Subcutaneous abdominal adipose tissue (tissue), 5 donors: ENCODE results near the gene HSPB1.

ENCODE experiments used
- H3K27ac ChIP-seq: one replicate; pipeline ENCODE4 v1.7.0; 2013; ENCODE audit warnings: low read depth, mild to moderate bottlenecking, inconsistent platforms, low read length, moderate library complexity
- H3K27me3 ChIP-seq, 5 donors: one replicate each; pipeline ENCODE4 v1.7.0; 2013; ENCODE audit warnings: low read length in 5 of 5, inconsistent platforms in 1 of 5; ENCODE audit not compliant: control insufficient read depth in 5 of 5, insufficient read depth in 4 of 5
- H3K36me3 ChIP-seq, 5 donors: one replicate each; pipeline ENCODE4 v1.7.0; 2013; ENCODE audit warnings: low read length in 5 of 5; ENCODE audit not compliant: control insufficient read depth in 5 of 5, insufficient read depth in 5 of 5
- H3K4me1 ChIP-seq, 5 donors: one replicate each; pipeline ENCODE4 v1.7.0; 2013; ENCODE audit warnings: low read length in 5 of 5, mild to moderate bottlenecking in 3 of 5, moderate library complexity in 1 of 5; ENCODE audit not compliant: control insufficient read depth in 5 of 5, insufficient read depth in 5 of 5
- H3K4me3 ChIP-seq, 5 donors: one replicate each; pipeline ENCODE4 v1.7.0; 2013; ENCODE audit warnings: low read length in 5 of 5, low read depth in 1 of 5
- H3K9ac ChIP-seq, 5 donors: one replicate each; pipeline ENCODE4 v1.7.0; 2013; ENCODE audit warnings: low read length in 5 of 5, mild to moderate bottlenecking in 4 of 5, moderate library complexity in 3 of 5
- H3K9me3 ChIP-seq, 5 donors: one replicate each; pipeline ENCODE4 v1.7.0; 2013; ENCODE audit warnings: low read length in 5 of 5; ENCODE audit not compliant: control insufficient read depth in 5 of 5
- donor health status: healthy.
- donor health status: healthy.
- donor health status: healthy.
- donor health status: healthy.
- donor health status: healthy.

Gene HSPB1

DNA sequence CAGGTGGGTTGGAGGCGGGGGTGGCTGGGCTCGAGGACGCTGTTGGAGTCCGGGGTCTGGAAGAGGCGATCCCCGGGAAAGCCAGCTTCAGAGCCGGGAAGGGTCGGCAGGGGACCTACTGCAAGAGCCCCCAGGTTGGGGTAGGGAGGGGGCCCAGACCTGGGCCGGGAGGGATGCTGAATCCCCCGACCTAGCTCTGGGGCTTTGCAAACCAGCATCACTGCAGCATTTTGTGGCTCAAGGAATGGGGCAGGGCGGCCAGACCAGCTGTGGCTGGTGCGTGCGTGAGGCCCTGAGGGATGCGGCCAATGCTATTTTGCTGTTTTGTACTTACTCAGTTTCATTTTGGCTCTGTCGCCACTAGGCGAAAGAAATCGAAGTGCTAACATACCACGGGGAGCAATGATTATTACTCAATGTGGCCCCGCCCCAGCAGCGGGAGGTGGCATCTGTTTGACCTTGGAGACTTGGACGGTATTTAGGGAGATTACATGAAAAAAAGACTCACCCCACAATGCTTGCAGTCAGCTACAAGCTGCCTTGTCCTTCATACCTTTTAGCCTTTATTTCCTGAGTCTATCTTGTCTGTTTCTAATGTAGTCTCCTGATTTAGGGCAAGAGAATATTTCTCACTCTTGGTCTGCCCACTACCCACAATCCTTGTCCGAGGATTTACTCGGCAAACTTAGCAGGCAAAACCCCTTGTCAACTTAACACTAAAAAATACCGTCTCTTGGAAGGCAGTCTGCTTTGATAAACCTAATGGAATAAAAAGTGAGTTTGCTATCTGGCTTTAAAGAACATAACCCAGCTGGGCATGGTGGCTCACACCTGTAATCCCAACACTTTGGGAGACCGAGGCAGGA, 16.2 kb downstream of the HSPB1 start:
- peak overlapping the region; percentile 91 for H3K27ac ChIP-seq
- no peaks in the 10 kb centered on the region for H3K27me3 ChIP-seq
- H3K4me1 ChIP-seq, result peaks cover 2 to 57% (median 50%) of the 10 kb centered on the region in 5 donors
- H3K9me3 ChIP-seq, result no peaks in the 10 kb centered on the region
- H3K9ac ChIP-seq, result peak overlapping the region; percentile 17 to 85 (median 80)
- H3K36me3 ChIP-seq, result peaks cover 0 to 14% (median 6%) of the 10 kb centered on the region in 5 donors
- H3K4me3 ChIP-seq, result peak overlapping the region; percentile 38 to 83 (median 75)

DNA sequence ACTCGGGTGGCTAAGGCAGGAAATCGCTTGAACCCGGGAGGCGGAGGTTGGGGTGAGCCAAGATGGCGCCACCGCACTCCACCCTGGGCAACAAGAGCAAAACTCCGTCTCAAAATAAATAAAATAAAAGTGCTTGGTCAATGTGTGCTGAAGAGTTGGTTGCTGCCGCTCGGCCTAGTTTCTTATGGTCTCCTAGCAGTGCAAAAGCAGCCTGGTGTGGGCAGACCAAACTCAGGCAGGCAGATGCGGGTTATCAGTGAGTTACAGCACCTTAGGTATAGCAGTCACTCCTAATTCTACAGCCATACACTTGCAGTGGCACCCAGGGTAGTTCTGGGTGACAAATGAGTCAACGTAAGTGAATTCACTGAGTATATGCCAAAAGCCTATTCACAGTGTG, 22.6 kb downstream of the HSPB1 start:
- Histone ChIP-seq H3K27ac (peak overlapping the region; percentile 86), H3K36me3 (peaks cover 12 to 64% (median 40%) of the 10 kb centered on the region in 5 donors), H3K9me3 (no peaks in the 10 kb centered on the region), H3K9ac (peak overlapping the region in 1 of 5 donors; percentile 5), H3K4me1 (peaks cover 0 to 58% (median 46%) of the 10 kb centered on the region in 5 donors), H3K27me3 (no peaks in the 10 kb centered on the region), H3K4me3 (no peak overlapping the region)

- H3K27ac ChIP-seq, result peak overlapping the region; percentile 86
- no peak overlapping the region for H3K4me3 ChIP-seq
- peaks cover 12 to 70% (median 44%) of the 10 kb centered on the region in 5 donors for H3K36me3 ChIP-seq
- H3K9ac ChIP-seq, result peak overlapping the region in 1 of 5 donors; percentile 22
- H3K4me1 ChIP-seq, result peaks cover 0 to 63% (median 47%) of the 10 kb centered on the region in 5 donors
- no peaks in the 10 kb centered on the region for H3K9me3 ChIP-seq
- H3K27me3 ChIP-seq, result no peaks in the 10 kb centered on the region
Observed at GRCh38 chr7:76325811-76326210, 23.3 kb downstream of the HSPB1 start.

DNA sequence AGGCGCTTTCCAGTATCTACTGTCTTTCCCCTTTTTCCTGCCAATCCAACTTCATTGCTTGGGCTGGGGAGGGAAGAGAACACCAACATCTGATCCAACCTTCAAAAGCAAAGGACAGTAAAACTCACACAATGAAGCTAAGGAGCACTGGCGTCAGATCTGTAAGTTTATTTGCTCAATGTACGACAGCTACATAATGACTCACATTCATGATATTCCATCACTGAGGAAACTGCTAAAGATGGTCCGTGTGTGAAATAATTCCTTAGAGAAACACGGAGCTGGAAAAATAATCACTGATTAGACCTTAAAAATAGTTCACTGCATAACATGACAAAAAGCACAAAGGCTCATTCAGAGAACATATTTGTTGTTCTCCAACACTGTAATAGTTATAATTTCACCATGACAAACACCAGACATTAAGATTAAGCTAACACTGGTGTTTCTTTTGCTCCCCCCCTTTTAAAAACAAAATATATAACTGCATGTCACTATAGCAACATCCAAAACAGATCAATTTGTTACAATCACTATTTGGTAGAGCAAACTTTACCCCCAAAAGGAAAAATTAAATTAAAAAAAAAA, 24.3 kb downstream of the HSPB1 start:
- H3K36me3 ChIP-seq, result peaks cover 12 to 71% (median 44%) of the 10 kb centered on the region in 5 donors
- H3K27ac ChIP-seq, result peak overlapping the region; percentile 86
- peaks cover 0 to 72% (median 53%) of the 10 kb centered on the region in 5 donors for H3K4me1 ChIP-seq
- H3K27me3 ChIP-seq, result no peaks in the 10 kb centered on the region
- peak overlapping the region in 1 of 5 donors; percentile 49 for H3K9ac ChIP-seq
- H3K4me3 ChIP-seq, result no peak overlapping the region
- no peaks in the 10 kb centered on the region for H3K9me3 ChIP-seq

GRCh38 chr7:76327610-76328009, 25.1 kb downstream of the HSPB1 start:
- Histone ChIP-seq H3K4me1 (peaks cover 0 to 72% (median 55%) of the 10 kb centered on the region in 5 donors), H3K27me3 (no peaks in the 10 kb centered on the region), H3K4me3 (no peak overlapping the region), H3K27ac (peak overlapping the region; percentile 86), H3K9me3 (no peaks in the 10 kb centered on the region), H3K9ac (no peak overlapping the region), H3K36me3 (peaks cover 12 to 70% (median 46%) of the 10 kb centered on the region in 5 donors)

- H3K36me3 ChIP-seq, result peaks cover 12 to 70% (median 44%) of the 10 kb centered on the region in 5 donors
- no peaks in the 10 kb centered on the region for H3K27me3 ChIP-seq
- no peak overlapping the region for H3K9ac ChIP-seq
- H3K27ac ChIP-seq, result peak overlapping the region; percentile 86
- H3K9me3 ChIP-seq, result no peaks in the 10 kb centered on the region
- H3K4me1 ChIP-seq, result peaks cover 5 to 72% (median 56%) of the 10 kb centered on the region in 5 donors
- H3K4me3 ChIP-seq, result no peak overlapping the region
Observed at GRCh38 chr7:76328389-76328788, 25.9 kb downstream of the HSPB1 start.

DNA sequence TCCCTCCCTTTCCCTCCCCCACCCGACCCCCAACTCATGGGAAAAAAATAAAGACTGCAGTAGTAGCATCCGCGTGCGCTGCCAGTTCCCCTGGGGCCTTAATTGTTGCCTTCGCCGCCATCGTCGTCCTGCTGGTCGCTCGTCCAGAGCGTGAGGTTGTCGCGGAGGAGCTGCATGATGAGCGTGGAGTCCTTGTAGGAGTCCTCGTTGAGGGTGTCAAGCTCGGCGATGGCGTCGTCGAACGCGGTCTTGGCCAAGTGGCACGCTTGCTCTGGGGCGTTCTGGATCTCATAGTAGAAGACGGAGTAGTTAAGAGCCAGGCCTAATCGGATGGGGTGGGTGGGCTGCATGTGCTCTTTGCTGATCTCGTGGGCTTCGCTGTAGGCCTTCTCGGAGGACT, 27.0 kb downstream of the HSPB1 start:
- no peak overlapping the region for H3K9ac ChIP-seq
- peaks cover 13 to 74% (median 61%) of the 10 kb centered on the region in 5 donors for H3K4me1 ChIP-seq
- no peaks in the 10 kb centered on the region for H3K9me3 ChIP-seq
- H3K27ac ChIP-seq, result peak overlapping the region; percentile 86
- H3K36me3 ChIP-seq, result peaks cover 12 to 61% (median 44%) of the 10 kb centered on the region in 5 donors
- H3K4me3 ChIP-seq, result no peak overlapping the region
- H3K27me3 ChIP-seq, result no peaks in the 10 kb centered on the region

DNA sequence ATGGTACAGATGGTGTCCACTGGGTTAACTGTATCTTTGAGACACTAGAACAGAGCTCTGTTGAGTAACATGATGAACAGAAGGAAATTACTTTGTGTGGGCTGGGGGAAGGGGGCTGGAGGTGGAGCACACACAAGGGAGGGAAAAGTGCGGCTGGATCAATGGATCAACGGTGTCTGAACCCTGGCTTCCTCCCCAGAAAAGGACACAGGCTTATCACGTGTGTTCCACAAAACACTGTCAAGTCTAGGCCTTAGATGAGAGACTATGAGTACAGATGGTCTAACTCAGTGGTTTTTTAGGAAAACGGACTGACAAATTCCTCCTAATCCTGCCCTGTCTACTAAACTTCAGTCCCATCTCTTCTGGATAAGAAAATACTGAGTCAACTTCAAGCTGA, 27.8 kb downstream of the HSPB1 start:
- Histone ChIP-seq H3K4me3 (no peak overlapping the region), H3K36me3 (peaks cover 10 to 55% (median 41%) of the 10 kb centered on the region in 5 donors), H3K9me3 (no peaks in the 10 kb centered on the region), H3K9ac (peak overlapping the region in 1 of 5 donors; percentile 41), H3K27me3 (no peaks in the 10 kb centered on the region), H3K27ac (peak overlapping the region; percentile 45), H3K4me1 (peaks cover 13 to 74% (median 62%) of the 10 kb centered on the region in 5 donors)

DNA sequence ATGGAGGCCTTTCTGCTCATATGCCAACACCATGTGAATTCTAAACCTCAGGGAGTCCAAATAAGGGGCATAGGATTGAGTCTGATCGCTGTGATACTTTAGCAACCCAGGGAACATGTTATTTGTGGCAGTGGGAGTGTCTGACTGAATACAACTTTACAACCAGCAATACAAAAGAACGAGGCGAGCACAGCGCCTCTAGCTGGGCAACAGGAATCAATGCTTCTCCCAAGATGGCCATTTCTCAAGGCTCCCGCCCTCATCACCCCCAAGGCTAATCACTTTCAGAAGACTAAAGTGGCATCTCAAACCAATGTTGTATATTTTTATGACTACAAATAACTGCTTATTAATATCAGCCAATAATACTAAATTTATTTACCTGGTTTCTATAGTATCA, 28.2 kb downstream of the HSPB1 start:
- no peak overlapping the region for H3K4me3 ChIP-seq
- peaks cover 13 to 78% (median 65%) of the 10 kb centered on the region in 5 donors for H3K4me1 ChIP-seq
- H3K9ac ChIP-seq, result peak overlapping the region in 2 of 5 donors; percentile 5 to 41
- no peaks in the 10 kb centered on the region for H3K9me3 ChIP-seq
- H3K27me3 ChIP-seq, result no peaks in the 10 kb centered on the region
- peaks cover 10 to 51% (median 40%) of the 10 kb centered on the region in 5 donors for H3K36me3 ChIP-seq
- peak overlapping the region; percentile 45 for H3K27ac ChIP-seq

DNA sequence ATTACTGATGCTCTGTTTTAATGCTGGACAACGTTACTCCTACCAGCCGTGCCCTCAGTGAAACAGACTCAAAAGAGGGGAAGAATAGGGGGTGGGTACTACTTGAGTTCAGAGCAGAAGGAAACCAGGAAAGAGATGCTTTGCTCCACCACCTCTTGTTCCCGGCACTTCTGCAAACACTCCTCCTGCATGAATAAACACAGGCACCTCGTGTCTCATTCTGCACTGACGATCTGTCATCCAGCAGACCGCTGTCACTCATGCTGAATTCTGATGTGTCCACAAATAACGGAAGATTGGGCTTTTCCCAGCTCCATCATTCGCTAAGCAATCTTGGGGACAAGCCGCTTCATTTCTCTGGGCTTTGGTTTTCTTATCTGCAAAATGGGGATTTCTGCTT, 29.6 kb downstream of the HSPB1 start:
- peaks cover 6 to 44% (median 35%) of the 10 kb centered on the region in 5 donors for H3K36me3 ChIP-seq
- peak overlapping the region in 2 of 5 donors; percentile 20 to 28 for H3K9ac ChIP-seq
- peaks cover 16 to 84% (median 70%) of the 10 kb centered on the region in 5 donors for H3K4me1 ChIP-seq
- H3K9me3 ChIP-seq, result no peaks in the 10 kb centered on the region
- H3K27ac ChIP-seq, result peak overlapping the region; percentile 45
- H3K27me3 ChIP-seq, result no peaks in the 10 kb centered on the region
- no peak overlapping the region for H3K4me3 ChIP-seq
